HG03280 (cell line): ENCODE data around the gene LILRA2.
"Not testable (repeated sequence)": the region's sequence is repeated elsewhere in the genome, so short reads cannot be mapped to it uniquely, and the experiment has no call there.

Experiments used
- ATAC-seq: cut with Tn5 transposase; IDR thresholded peaks from one replicate; pipeline ENCODE4 v1.9.1; 2021; ENCODE audit warnings: mild to moderate bottlenecking, moderate library complexity; ENCODE audit not compliant: unreplicated experiment

LILRA2 gene

GRCh38 chr19:54570316-54570715 is 3.3 kb upstream of the LILRA2 start:
- no peak for ATAC-seq

- not testable (repeated sequence) for ATAC-seq
These were observed 1.6 kb upstream of the LILRA2 start for GRCh38 chr19:54571715-54572615.

GRCh38 chr19:54572696-54573311 is 786 bp upstream of the LILRA2 start:
- ATAC-seq = no peak

- no peak for ATAC-seq
These were observed 461 bp downstream of the LILRA2 start for GRCh38 chr19:54574051-54574450.

- no peak for ATAC-seq
These were observed 1.0 kb downstream of the LILRA2 start for GRCh38 chr19:54574527-54575056.

- not testable (repeated sequence) for ATAC-seq
These were observed 1.6 kb downstream of the LILRA2 start for GRCh38 chr19:54575205-54575604.

- no peak for ATAC-seq
These were observed 2.9 kb downstream of the LILRA2 start for GRCh38 chr19:54576411-54576976.

GRCh38 chr19:54577334-54577733 is 3.7 kb downstream of the LILRA2 start:
- no peak for ATAC-seq

GRCh38 chr19:54578268-54578667 is 4.7 kb downstream of the LILRA2 start:
- not testable (repeated sequence) for ATAC-seq

- ATAC-seq = no peak
These were observed 12.8 kb downstream of the LILRA2 start for GRCh38 chr19:54586397-54586796.

GRCh38 chr19:54587026-54587425 is 13.4 kb downstream of the LILRA2 start:
- no peak for ATAC-seq

- not testable (repeated sequence) for ATAC-seq
These were observed 19.9 kb downstream of the LILRA2 start, which contains the start of gene LILRA1 for GRCh38 chr19:54593445-54593844. LILRA1 (plus strand) TSS chr19:54593632; CDS start chr19:54594245, 613 bp downstream.

GRCh38 chr19:54593931-54594626 is 20.5 kb downstream of the LILRA2 start:
- ATAC-seq = not testable (repeated sequence)

- no peak for ATAC-seq
These were observed 21.1 kb downstream of the LILRA2 start for GRCh38 chr19:54594737-54595136.

GRCh38 chr19:54595680-54596436 is 22.3 kb downstream of the LILRA2 start:
- not testable (repeated sequence) for ATAC-seq

GRCh38 chr19:54600212-54600611 is 26.6 kb downstream of the LILRA2 start:
- ATAC-seq = no peak

GRCh38 chr19:54606230-54606629 is 32.6 kb downstream of the LILRA2 start:
- no peak for ATAC-seq

GRCh38 chr19:54606891-54607784 is 33.5 kb downstream of the LILRA2 start:
- ATAC-seq = peak; percentile 64

- ATAC-seq = no peak
These were observed 34.2 kb downstream of the LILRA2 start for GRCh38 chr19:54607785-54608150.
